Measurements from ENCODE around the gene C6orf136. TPM values are rescaled to one million over a fixed set of nuclear protein-coding genes. Genes with fewer than 3 reads are reported as not detected.

Gene C6orf136
- total and polyA plus RNA-seq, 9 of the 15 experiments (the other 6 are each of a cell fraction or from before 2014, with no cell fraction given) = 14.1 to 63.1 (median 18.4) TPM

GRCh38 chr6:30672445-30673253 is 25.7 kb downstream of the C6orf136 start, which contains the start of gene DHX16 (continued):
- TF ChIP-seq ZNF280B (CRISPR knock-in tag; IDR thresholded peaks at IDR 0.05) = no peak
- no peak for TF ChIP-seq STAG1 (CRISPR knock-in tag; IDR thresholded peaks at IDR 0.05; ENCODE audit: borderline replicate concordance)
- no peak for TF ChIP-seq TCF7 (IDR thresholded peaks at IDR 0.05; ENCODE audit: borderline replicate concordance)
- peak; percentile 61; the same call in 1 of the 2 replicates for TF ChIP-seq ZSCAN29 (IDR thresholded peaks at IDR 0.05)
- peak; percentile 71 for TF ChIP-seq HCFC1 (IDR thresholded peaks at IDR 0.05; ENCODE audit: low read depth, low read length)
- TF ChIP-seq KLF6 (CRISPR knock-in tag; IDR thresholded peaks at IDR 0.05; ENCODE audit: borderline replicate concordance) = no peak
- no peak for TF ChIP-seq ZNF184 (CRISPR knock-in tag; IDR thresholded peaks at IDR 0.05)
- TF ChIP-seq MEIS2 (IDR thresholded peaks at IDR 0.05; ENCODE audit: partially characterized antibody) = no peak
- no peak for TF ChIP-seq CEBPB (tag; IDR thresholded peaks at IDR 0.05)
- no peak for TF ChIP-seq MCM5 (IDR thresholded peaks at IDR 0.05; ENCODE audit: low read depth)
- peak; percentile 84 for TF ChIP-seq NR2C2 (CRISPR knock-in tag; IDR thresholded peaks at IDR 0.05)
- TF ChIP-seq NR2C2 (tag; IDR thresholded peaks at IDR 0.05) = peak; percentile 48; the same call in 1 of the 2 replicates
- no peak for TF ChIP-seq MGA (IDR thresholded peaks at IDR 0.05)
- no peak for TF ChIP-seq ZNF354B (CRISPR knock-in tag; IDR thresholded peaks at IDR 0.05)

All from K562 (cell line).